GM21381 (cell line): Measurements from ENCODE around the gene COL23A1.
"Not testable (repeated sequence)": the region's sequence is repeated elsewhere in the genome, so short reads cannot be mapped to it uniquely, and the experiment has no call there.

Experiments
- ATAC-seq: cut with Tn5 transposase; IDR thresholded peaks from one replicate; pipeline ENCODE4 v1.9.1; 2021; ENCODE audit warnings: mild to moderate bottlenecking, moderate library complexity; ENCODE audit not compliant: unreplicated experiment

COL23A1 gene

DNA sequence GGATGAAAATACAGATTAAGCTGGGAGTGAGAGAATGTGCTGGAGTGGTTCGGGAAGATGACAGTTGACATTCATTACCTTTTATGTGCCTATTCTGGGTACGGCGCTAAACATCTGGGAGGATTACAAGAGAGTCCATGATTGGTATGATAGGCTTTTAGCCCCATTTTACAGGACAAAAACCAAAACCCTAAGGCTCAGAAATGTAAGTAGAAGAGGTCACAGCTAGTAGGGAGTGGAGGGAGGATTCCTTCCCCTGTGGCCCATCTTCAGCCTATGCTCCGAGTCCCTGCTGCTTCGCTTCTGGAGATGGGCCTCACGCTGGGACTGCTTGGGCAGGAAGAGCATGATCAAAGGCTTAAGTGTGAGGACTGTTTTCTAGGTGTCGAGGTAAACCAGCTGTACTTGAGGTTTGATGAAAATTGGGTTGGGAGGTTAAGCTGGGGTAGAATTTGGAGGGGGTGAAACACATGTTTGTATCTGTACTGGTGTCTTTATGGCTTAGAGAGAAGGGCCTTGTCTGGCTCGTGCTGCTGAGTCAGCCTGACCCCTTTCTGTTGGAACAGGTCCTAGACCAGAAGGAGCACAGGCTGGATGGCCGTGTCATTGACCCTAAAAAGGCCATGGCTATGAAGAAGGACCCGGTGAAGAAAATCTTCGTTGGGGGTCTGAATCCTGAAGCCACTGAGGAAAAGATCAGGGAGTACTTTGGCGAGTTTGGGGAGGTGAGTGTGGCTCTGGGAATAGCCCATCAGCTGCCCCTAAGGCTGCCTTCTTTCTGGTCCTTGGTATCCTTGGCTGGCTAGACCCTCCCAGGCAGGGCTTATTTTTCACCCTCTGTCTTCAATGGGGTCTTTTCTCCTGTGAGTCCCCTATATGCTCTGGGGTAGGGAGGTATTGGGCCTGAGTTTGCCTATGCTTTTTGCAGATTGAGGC lies 383.8 kb downstream of the COL23A1 start:
- no peak for ATAC-seq

DNA sequence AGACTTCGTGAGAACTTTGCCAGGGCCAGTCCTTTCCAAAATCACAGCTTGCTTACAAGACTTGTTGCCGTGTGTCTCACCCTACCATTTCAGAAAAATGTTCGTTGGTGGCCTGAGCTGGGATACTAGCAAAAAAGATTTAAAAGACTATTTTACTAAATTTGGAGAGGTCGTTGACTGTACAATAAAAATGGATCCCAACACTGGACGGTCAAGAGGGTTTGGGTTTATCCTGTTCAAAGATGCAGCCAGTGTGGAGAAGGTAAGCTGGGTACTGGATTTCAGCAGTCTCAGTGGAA lies 384.5 kb downstream of the COL23A1 start:
- no peak for ATAC-seq

GRCh38 chr5:178204935-178205748 lies 385.1 kb downstream of the COL23A1 start:
- ATAC-seq: peak; percentile 54

GRCh38 chr5:178204182-178204934 lies 385.8 kb downstream of the COL23A1 start, which contains the start of gene HNRNPAB:
TSS of gene HNRNPAB (plus strand) at chr5:178204533. CDS start at chr5:178204838, 305 bp downstream.
- peak; percentile 83 for ATAC-seq

GRCh38 chr5:178203670-178204181 lies 386.5 kb downstream of the COL23A1 start:
- peak; percentile 0 for ATAC-seq

DNA sequence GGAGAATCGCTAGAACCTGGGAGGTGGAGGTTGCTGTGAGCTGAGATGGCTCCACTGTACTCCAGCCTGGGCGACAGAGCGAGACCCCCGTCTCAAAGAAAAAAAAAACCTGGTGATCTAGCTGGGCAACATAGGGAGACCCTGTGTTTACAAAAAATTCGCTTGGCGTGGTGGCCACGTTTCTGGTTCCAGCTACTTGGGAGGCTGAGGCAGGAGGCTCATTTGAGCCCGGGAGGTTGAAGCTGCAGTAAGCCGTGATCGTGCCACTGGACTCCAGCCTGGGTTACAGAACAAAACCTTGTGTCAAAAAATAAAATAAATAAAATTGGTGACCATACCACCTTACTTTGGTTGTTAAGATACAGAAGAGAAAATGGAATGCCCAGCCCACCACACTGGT lies 387.7 kb downstream of the COL23A1 start:
- no peak for ATAC-seq

DNA sequence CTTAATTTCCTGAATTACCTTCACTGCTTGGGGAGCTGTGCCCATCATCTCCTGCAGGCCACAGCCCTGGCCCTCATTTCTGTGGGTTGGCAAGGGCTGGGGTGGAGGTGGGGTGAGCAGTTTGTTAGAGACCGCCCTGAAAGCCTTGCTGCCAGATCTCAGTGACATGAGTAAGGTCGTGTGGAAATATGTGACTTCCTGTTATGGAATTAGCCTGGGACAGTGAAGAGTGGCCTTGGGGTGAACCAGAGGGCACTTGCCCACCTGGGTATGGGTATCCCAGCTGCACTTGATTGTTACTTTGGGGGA lies 388.3 kb downstream of the COL23A1 start:
- ATAC-seq: no peak

DNA sequence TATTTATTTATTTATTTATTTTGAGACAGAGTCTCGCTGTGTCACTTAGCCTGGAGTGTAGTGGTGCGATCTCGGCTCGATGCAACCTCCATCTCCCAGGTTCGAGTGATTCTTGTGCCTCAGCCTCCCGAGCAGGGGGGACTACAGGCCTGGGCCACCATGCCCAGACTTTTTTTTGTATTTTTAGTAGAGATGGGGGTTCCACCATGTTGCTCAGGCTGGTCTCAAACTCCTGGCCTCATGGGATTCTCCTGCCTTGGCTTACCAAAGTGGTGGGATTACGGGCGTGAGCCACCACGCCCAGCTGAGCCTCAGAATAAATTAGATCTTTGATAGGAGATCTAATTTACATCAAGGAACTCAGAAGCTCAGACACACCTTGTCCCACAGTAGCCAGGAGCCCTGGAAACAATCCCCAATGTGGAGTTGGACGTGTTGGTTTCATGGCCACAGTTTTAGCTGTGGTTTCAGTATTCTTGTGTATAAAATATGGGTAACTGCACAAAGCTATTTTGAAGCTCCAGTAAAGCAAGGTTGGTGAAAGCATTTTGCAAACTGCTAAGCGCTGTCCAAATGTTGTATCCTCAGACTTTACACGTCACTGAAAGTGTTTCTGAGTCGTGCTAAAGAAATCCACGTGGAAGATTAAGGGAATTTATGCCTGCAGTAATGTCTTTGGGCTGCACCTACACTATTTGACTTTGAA lies 388.8 kb downstream of the COL23A1 start:
- no peak for ATAC-seq

DNA sequence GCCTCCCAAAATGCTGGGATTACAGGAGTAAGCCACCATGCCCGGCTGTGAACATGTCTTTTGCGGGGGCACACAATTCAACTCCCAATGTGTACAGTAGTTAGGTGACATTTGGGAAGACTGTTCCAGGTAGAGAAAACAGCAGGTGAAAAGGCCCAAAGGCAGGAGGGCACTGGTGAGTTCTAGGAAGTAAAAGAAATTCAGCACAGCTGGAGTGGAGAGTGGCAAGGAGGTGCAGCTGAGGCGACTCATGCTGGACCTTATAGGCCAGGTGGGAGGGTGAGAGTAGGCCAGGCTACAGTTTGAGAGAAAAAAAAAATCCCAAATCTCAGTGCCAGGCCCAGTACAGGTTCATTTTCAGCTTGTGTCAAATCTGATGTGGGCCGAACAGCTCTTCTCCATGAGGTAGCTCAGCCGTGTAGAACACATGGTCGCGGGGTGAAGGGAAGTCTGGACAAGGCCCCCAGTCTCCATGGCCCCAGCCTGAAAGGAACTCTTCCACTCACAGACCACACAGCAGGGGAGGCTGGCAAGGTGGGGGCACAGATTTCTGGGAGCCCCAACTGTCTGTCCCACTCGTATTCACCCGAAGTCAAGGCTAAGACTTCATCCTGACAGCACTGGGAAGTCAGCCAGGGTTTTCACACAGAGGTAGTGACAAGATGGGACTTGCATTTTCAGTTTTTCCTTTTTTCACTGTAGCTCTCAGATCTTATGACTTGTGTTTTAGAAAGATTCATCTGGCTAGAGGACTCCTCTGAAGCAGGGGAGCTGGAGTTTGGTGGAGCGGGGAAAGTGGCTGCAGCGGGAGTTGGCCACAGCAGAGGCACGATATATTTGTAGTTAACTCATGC lies 390.4 kb downstream of the COL23A1 start:
- ATAC-seq: no peak

DNA sequence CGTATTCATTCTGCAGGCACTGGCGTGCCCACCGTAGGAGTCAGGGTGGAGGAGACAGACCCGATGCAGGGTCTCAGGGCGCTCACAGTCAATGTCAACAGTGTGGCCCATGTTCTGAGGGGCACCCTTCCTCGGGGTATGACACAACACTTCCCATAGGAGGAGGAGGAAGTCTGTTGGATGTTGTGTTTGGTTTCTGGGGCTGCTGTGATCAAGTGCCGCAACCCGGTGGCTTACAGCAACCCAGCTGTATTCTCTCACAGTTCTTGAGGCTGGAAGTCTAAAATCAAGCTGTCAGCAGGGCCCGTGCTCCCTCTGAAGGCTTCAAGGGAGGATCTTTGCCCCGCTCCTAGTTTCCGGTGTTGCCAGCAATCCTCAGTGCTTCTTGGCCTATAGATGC lies 391.5 kb downstream of the COL23A1 start:
- ATAC-seq: no peak

- not testable (repeated sequence) for ATAC-seq
Measured at GRCh38 chr5:178198151-178198550, 392.0 kb downstream of the COL23A1 start.

DNA sequence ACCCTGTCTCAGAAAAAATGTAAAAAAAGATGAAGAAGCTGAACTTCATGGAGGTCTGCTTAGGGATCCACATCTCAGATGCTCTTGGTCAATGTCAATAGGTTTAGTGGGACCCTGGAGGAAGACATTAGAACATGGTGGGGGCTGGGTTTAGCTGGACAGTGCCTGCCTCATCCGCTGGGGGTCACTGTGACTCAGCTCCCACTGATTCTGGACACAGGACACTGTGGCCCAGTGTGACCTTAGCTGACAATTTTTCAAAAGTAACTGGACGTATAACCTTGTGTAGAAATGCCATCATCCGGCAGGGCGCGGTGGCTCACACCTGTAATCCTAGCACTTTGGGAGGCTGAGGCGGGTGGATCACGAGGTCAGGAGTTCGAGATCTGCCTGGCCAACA lies 393.2 kb downstream of the COL23A1 start:
- no peak for ATAC-seq

- no peak for ATAC-seq
Measured at GRCh38 chr5:178196281-178196812, 393.8 kb downstream of the COL23A1 start.

- no peak for ATAC-seq
Measured at GRCh38 chr5:178194026-178194425, 396.2 kb downstream of the COL23A1 start.

DNA sequence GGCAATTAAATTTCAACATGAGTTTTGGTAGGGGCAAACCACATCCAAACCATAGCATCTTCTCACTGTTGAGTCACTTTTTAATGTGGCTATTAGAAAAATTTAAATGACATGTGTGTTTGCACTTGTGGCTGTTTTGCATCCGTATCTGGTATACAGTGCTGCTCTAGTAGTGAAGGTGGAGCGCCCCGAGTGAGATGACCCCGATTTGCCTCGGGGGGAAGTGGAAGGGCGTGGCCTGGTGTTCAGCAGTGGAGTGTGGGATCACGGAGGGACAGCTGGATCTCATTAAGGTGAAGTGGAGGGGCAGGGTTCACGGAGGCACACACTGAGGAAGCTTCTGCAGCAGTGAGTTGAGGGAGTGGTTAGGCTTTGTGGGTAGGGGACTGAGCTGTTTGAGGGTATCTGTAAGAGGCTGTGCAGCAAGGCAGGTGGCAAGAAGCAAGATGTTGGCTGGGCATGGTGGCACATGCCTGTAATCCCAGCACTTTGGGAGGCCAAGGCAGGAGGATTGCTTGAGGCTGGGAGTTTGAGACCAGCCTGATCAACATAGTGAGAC lies 396.9 kb downstream of the COL23A1 start:
- ATAC-seq: no peak

DNA sequence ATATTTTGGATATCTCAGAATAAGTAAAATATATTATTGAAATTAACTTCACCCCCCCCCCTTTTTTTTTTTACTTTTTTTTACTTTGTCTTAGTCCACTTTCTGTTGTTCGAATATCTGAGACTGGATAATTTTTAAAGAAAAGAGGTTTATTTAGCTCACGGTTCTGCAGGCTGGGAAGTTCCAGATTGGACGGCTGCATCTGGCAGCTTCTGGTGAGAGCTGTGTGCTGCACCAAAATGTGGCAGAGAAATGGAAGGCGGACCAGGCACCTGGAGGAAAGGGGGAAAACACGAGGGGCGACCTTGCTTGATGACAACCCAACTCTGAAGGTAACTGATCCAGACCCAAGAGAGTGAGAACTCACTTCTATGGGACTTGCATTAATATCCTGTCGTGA lies 397.4 kb downstream of the COL23A1 start:
- ATAC-seq: no peak

- ATAC-seq: no peak
Measured at GRCh38 chr5:178192244-178192643, 397.9 kb downstream of the COL23A1 start.

DNA sequence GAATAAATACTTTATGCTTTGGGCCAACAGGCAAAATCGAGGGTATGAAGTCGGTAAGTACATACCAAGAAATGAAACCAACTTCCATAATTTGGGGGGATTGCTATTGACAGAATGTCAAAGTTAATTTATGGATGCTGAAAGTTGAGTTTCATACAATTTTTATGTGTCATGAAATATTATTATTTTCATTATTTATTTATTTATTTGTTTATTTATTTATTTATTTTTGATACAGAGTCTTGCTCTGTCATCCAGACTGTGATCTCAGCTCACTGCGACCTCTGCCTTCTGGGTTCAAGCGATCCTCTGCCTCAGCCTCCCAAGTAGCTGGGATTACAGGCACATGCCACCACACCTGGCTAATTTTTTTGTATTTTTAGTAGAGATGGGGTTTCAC lies 398.5 kb downstream of the COL23A1 start:
- no peak for ATAC-seq

- ATAC-seq: no peak
Measured at GRCh38 chr5:178189433-178189832, 400.8 kb downstream of the COL23A1 start.
